Kasumi-1 (cell line): ENCODE results near the gene PLIN4.

Experiments used
- DNase-seq, 2 experiments: peaks; one replicate each; lab custom pipeline; 2025; lab: John Stamatoyannopoulos, UW

The PLIN4 gene

DNA sequence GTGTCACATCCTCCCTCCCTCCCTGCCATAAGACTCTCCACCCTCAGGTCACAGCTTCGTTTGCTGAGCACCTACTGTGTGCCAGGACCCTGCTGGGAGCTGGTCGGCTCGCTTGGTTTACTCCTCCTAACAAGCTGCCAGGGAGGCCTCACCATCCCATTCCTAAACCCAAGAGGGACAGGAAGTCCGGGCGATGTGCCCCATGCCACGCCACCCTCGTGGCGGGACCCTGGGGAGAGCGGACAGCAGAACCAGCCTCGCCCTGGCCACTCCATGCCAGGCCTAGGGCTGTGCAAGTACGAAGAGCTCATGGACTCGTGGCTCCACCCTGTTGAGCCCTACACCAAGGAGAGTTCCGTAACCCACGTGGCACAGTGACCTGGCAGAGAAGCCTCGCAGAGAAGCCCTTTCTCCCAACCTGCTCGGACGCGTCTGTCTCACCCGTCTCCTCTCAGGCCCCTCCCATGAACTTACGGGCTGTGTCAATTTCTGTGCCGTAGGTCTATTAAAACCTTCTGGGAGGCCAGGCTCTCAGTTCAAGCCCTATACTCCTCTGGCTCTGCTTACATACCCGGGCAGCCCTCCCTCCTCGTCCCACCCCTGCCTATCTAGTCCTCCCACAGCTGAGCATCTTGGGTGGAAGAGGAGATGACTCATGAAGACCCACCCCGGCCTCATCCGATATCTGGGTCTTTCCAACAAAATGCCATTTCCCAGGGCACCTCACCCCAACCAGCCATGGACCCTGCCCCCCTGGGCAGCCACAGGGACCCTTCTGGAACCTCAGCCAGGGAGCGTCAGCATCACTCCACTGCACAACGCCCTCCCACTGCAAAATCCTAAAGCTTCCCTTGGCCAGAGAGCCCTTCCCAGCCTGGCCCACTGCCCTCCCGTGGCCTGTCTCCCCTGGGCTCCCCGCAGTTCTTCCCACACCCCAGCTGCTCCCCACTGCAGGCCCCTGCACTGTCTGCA lies 63.3 kb downstream of the PLIN4 start:
- no peak for DNase-seq

- no peak for DNase-seq
Observed at GRCh38 chr19:4453232-4454179, 64.8 kb downstream of the PLIN4 start.

GRCh38 chr19:4452230-4452990 lies 65.9 kb downstream of the PLIN4 start:
- DNase-seq: no peak
